ENCODE measurements around the gene TARBP1. TPM values are rescaled to one million over a fixed set of nuclear protein-coding genes. Genes with fewer than 3 reads are reported as not detected.

Gene TARBP1
- total RNA-seq, 1 experiment from 2014 or later, result 27.2 TPM

DNA sequence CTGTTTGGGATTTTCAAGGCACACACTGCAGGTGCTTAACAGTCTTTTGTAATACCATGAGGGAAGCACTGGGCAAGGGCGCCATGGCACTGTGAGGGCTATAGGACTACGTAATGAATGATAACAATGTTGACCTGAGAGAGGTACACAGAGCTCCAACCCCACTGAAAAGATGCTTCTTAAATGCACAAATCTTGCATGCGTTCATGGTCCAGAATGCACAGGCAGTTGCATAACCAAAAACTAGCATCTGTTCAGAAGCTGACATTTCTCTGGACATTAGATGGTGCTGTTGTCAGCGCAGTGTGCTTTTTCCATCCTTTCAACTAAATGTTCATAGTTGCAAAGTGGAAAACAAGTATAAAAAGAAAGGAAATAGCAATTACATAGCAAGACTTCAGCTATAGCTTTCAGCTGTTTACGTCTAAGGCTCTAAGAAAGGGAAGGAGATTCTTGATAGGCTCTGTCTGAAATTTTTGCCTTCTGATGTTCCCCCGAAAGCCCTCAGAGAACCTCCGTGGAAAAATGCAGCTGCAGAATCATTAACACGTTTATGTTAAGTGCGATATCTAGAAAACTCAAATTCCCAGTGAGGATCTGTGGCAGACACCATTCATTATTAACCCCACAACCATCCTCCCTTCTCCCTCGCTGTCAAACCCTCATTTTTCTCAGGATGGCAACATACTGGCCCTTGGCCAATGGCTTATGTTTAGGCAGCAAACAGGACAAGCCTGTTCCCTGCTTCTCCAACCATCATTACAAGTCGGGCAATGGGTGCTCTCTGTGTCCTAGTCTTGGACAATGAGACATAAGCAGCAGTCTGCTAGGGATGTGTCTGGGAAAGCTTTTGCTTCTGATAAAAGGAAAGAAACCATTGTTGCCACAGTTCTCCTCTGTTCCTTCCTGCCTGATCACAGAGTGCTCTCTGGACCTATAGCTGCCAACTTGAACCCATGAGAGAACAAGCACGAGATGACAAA lies 8.2 kb upstream of the TARBP1 start:
- DNase-seq (ENCODE audit: low read depth), result peak; percentile 74

- no peak for DNase-seq (ENCODE audit: low read depth)
Observed at GRCh38 chr1:234484991-234485739, 6.2 kb upstream of the TARBP1 start.

DNA sequence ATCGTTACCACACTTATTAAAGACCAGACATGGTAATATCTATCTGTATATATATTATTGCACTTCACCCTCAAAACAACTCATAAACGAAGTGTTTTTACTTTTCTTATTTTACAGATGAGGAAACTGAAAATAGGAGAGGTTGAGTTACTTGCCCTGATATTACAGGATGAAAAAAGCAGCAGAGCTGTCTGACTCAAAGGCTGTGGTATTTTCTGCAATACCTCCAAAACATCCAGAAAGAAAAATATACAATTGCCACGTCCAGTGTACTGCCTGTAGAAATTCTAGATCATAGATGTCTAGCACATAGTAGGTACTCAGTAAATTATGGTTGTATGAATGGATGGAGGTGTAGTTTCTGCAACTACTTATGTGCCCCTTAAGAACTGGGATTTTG lies 5.2 kb upstream of the TARBP1 start:
- no peak for DNase-seq (ENCODE audit: low read depth)

DNA sequence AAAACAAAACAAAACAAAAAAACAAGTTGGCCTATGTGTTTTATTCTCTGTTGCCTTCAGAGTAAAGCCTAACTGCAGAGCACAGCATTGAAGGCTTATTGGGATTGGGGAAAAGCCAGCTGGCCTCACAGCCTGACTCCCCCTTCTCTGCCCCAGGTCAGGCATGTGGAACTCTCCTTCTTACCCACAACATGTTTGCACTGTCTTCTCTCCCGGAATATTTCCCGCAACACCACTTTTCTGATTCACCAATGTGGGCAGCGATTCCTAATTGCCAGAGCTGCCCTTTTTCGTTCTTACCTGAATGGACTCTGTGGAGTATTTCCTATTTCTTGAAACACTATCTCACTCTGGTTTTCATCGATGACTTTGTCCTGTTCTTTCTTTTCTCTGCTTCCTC lies 2.8 kb upstream of the TARBP1 start:
- no peak for DNase-seq (ENCODE audit: low read depth)

- DNase-seq (ENCODE audit: low read depth), result no peak
Observed at GRCh38 chr1:234479866-234480265, 887 bp upstream of the TARBP1 start.

- DNase-seq (ENCODE audit: low read depth), result no peak
Observed at GRCh38 chr1:234479310-234479559, 256 bp upstream of the TARBP1 start.

- DNase-seq (ENCODE audit: low read depth), result peak; percentile 49
Observed at GRCh38 chr1:234478152-234478480, 863 bp downstream of the TARBP1 start.

GRCh38 chr1:234477386-234478151 lies 1.4 kb downstream of the TARBP1 start:
- DNase-seq (ENCODE audit: low read depth), result no peak

DNA sequence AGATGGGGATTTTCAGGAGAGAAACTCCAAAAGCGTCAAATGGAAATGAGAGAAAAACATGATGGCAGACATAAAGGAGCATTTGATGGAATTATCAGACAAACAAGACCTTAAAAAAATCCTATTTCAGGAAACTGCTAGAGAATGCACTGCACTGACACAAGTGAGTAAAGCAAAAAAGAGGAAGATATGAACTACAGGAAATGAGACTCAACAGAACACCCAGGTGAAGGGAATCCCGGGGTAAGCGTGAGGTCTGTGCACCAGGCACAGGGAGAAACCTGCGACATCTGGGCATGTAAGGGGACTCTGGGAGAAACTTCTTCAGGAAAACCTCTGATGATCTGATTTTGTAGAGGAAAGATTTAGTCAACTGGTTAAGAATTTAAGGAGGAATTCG lies 2.8 kb downstream of the TARBP1 start:
- DNase-seq (ENCODE audit: low read depth), result no peak

- no peak for DNase-seq (ENCODE audit: low read depth)
Observed at GRCh38 chr1:234475167-234475793, 3.7 kb downstream of the TARBP1 start.

DNA sequence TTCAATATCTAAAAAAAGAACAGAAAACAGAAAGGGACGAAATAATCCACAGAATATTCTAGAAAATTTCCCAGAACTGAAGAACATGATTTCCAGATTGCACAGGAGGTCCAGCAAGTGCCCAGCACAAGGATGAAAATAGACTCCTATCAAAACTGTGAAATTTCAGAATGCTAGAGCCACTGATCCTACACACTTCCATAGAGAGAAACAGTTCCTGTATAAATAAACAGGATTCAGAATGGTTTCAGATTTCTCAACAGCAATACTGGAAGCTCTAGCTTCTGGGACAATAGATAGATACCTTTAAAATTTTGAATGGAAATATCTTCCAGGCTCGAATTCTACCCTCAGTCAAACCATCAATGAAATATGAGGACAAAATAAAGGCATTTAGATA lies 4.6 kb downstream of the TARBP1 start:
- DNase-seq (ENCODE audit: low read depth), result no peak

DNA sequence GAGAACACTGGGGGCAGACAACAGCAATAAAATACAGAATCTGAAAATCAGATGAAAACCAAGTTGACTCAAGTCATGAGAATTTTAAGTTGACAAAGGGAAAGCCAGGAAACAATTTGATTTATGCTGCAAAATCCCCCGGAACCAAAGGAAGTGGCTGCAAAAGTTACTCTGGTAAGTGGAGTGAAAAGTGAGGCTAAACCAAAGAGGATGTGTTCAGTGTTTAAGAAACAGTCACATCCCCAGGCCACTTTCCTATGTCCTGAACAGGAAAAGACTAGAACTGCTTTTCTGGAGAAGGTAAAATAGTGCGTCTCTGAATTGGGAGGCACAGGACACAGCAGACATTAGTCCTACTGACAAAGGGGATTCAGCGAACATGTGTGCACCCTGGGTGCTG lies 5.9 kb downstream of the TARBP1 start:
- no peak for DNase-seq (ENCODE audit: low read depth)

DNA sequence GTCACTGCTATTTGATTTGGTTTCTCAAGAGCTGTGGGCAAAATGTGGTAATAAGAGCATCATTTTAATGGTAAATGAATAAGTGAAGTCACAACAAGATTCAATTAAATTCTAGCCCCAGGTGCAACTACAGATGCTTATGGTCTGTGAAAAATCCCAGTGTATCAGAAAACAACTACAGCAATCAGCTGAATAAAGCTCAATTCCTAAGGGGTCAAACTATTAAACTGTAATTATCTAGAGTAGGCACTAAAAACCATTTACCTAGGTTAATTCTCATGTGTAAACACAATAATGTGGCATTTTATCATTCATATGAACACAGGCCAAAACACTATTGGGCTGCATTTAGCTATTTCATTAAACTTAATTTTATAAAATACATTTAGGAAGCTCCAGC lies 9.6 kb downstream of the TARBP1 start:
- no peak for DNase-seq (ENCODE audit: low read depth)

DNA sequence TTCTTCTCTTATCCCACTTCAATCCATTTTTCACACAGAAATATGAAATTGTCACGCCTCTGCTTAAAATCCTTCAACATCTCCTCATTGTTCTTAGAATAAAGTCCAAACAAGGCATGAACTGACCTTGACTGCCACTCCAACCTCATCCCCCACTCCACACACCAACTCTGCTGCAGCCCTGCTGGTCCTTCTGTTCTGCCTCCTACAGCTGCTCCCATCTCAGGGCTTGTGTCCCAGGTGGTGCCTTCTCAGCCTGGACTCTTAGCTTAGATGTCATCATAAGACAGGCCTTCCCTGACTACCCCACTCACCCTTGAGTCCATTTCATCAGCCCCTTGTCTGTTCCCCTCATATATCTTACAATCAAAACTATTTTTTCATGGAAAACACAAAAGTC lies 10.4 kb downstream of the TARBP1 start:
- no peak for DNase-seq (ENCODE audit: low read depth)

- DNase-seq (ENCODE audit: low read depth), result no peak
Observed at GRCh38 chr1:234467821-234468220, 11.2 kb downstream of the TARBP1 start.

DNA sequence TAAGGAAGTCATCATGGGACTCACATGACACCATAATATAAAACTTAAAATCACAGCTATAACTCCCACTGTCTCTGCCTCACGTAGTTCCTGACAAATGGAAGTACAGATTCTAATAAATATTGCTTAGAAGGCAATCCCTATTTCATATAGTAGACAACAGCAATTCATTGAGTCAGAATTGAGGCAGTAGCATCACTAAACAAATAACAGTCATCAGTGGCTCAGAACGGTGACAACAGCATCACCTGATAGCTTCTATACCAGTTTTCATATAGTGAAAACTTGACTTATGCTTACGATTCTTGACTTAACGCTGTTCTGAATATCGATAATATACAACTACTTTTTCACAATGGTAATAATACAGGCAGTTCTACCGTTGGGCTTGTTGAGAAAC lies 12.0 kb downstream of the TARBP1 start:
- no peak for DNase-seq (ENCODE audit: low read depth)

- no peak for DNase-seq (ENCODE audit: low read depth)
Observed at GRCh38 chr1:234463749-234464148, 15.2 kb downstream of the TARBP1 start.

DNA sequence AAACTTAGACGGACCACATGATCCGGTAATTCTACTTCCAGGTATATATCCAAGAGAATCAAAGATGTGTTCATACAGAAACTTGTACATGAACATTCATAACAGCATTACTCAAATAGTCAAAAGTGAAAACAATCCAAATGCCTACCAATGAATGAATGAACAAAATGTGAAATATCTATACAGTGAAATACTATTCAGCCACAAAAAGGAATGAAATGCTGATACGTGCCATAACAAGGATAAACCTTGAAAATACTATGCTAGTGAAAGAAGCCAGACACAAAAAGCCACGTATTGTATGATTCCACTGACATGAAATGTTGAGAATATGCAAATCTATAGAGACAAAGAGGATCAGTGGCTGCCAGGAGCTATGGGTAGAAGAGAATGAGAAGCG lies 18.3 kb downstream of the TARBP1 start:
- DNase-seq (ENCODE audit: low read depth), result no peak

- DNase-seq (ENCODE audit: low read depth), result no peak
Observed at GRCh38 chr1:234458352-234459017, 20.5 kb downstream of the TARBP1 start.

- no peak for DNase-seq (ENCODE audit: low read depth)
Observed at GRCh38 chr1:234454926-234455325, 24.1 kb downstream of the TARBP1 start.

DNA sequence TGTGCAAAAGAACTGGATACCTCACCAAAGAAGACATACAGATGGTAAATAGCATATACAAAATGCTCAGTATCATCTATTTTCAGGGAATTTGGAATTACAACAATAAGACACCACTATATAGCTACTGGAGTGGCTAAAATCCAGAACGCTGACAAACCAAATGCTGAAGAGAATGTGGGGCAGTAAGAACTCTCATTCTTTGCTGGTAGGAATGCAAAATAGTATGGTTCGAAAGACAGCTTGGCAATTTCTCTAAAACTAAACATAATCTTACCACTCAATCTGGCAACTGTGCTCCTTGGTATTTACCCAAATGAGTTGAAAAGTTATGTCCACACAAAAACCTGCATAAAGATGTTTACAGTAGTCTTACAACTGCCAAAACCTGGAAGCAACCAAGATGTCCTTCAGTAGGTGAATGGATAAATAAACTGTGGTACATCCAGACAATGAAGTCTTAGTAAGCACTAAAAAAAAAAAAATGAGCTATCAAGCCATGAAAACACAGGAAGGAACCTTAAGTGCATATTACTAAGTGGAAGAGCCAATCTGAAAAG lies 26.5 kb downstream of the TARBP1 start:
- DNase-seq (ENCODE audit: low read depth), result no peak
